Measurements from ENCODE around the gene TMEM271.

The TMEM271 gene

DNA sequence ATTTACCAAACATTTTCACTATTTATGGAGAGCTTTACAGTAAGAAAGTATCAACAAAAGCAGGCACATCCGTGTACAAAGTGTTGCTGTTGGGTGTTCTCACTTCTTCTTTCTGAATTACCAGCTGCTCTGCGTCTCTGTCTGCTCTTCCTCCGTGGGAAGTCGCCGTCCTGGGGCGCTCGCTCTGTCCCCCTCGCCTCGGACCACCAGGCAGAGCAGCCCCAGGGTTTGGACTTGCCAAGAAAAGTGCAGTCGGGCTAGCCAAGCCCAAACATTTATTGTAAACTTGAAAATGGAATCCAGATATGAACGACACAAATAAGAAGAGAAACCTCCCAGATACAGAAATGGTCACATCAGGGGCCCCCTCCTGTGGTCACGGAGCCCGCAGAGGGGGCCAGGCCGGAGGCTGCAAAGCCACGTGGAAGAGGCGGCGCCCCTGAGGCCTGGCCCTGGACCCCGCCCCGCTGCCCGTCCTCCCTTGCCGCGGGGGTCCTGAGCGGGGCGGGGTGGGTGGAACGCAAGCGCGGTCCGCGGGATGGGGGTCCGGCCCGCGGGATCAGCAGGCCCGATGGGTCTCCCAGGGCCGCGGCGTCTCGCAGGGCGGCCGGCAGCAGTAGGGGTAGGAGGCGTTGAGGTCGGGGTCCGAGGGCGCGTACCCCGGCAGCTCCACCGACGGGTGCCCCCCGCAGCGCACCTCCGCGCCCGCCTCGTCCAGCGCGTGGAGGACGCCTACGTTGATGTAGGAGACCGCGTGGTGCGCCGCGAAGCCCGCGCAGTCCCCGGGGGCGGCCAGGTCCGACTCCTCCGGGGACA is 1.5 kb downstream of the TMEM271 start:
- ChIA-PET POLR2A (no interaction called here), CTCF (no interaction called here)
- no peak for DNase-seq (ENCODE audit: extremely low spot score)
- TF ChIP-seq FOXK2 (IDR thresholded peaks at IDR 0.05) (no peak), ZNF384 (IDR thresholded peaks at IDR 0.05) (no peak), TARDBP (IDR thresholded peaks at IDR 0.05) (no peak), FOXA1 (IDR thresholded peaks at IDR 0.05) (no peak), LEF1 (IDR thresholded peaks at IDR 0.05; ENCODE audit: borderline replicate concordance) (no peak), SP1 (IDR thresholded peaks at IDR 0.05) (no peak), ELF4 (IDR thresholded peaks at IDR 0.05) (no peak), HDGF (IDR thresholded peaks at IDR 0.05; ENCODE audit: borderline replicate concordance) (no peak), ARNT (IDR thresholded peaks at IDR 0.05) (no peak), L3MBTL2 (conservative IDR thresholded peaks at IDR 0.05) (no peak), FOXM1 (IDR thresholded peaks at IDR 0.05; ENCODE audit: borderline replicate concordance) (no peak), CTBP1 (IDR thresholded peaks at IDR 0.05; ENCODE audit: borderline replicate concordance) (no peak), SUZ12 (IDR thresholded peaks at IDR 0.05) (no peak), BHLHE40 (IDR thresholded peaks at IDR 0.05; ENCODE audit: borderline replicate concordance) (no peak), NFRKB (IDR thresholded peaks at IDR 0.05) (no peak)
- TF ChIP-seq, protein P1, sequence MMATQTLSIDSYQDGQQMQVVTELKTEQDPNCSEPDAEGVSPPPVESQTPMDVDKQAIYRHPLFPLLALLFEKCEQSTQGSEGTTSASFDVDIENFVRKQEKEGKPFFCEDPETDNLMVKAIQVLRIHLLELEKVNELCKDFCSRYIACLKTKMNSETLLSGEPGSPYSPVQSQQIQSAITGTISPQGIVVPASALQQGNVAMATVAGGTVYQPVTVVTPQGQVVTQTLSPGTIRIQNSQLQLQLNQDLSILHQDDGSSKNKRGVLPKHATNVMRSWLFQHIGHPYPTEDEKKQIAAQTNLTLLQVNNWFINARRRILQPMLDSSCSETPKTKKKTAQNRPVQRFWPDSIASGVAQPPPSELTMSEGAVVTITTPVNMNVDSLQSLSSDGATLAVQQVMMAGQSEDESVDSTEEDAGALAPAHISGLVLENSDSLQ (IDR thresholded peaks at IDR 0.05), result no peak

- ChIA-PET CTCF (no interaction called here), POLR2A (no interaction called here)
- DNase-seq (ENCODE audit: extremely low spot score), result no peak
- TF ChIP-seq SP1 (IDR thresholded peaks at IDR 0.05), result no peak
- no peak for TF ChIP-seq L3MBTL2 (conservative IDR thresholded peaks at IDR 0.05)
- no peak for TF ChIP-seq HDGF (IDR thresholded peaks at IDR 0.05; ENCODE audit: borderline replicate concordance)
- no peak for TF ChIP-seq FOXK2 (IDR thresholded peaks at IDR 0.05)
- no peak for TF ChIP-seq NFRKB (IDR thresholded peaks at IDR 0.05)
- TF ChIP-seq TARDBP (IDR thresholded peaks at IDR 0.05), result no peak
- TF ChIP-seq LEF1 (IDR thresholded peaks at IDR 0.05; ENCODE audit: borderline replicate concordance), result no peak
- no peak for TF ChIP-seq SUZ12 (IDR thresholded peaks at IDR 0.05)
- TF ChIP-seq CTBP1 (IDR thresholded peaks at IDR 0.05; ENCODE audit: borderline replicate concordance), result no peak
- TF ChIP-seq, protein P1 (IDR thresholded peaks at IDR 0.05), result no peak
- no peak for TF ChIP-seq FOXM1 (IDR thresholded peaks at IDR 0.05; ENCODE audit: borderline replicate concordance)
- no peak for TF ChIP-seq FOXA1 (IDR thresholded peaks at IDR 0.05)
- TF ChIP-seq BHLHE40 (IDR thresholded peaks at IDR 0.05; ENCODE audit: borderline replicate concordance), result no peak
Observed at GRCh38 chr4:573122-573892, 2.8 kb downstream of the TMEM271 start.

DNA sequence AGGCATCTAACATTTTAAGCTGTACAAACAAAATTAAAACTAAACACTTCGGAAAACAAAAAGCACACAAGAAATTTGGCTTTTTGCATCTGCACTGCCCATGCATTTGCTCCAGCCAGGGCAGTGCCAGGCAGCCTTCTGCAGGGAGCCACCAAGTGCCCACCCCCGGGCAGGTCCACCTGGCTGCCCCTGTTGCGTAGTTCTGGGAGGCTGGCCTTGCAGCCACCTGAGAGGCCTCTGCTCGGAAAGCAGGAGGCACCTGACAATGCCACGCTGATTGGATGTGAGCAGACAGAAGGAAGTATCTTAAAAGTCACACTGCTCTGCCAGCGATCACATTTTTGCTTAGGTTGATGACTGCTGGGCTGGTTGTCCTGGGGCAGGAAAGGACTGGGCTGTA is 3.5 kb downstream of the TMEM271 start:
- no peak for DNase-seq (ENCODE audit: extremely low spot score)
- no peak for TF ChIP-seq CTBP1 (IDR thresholded peaks at IDR 0.05; ENCODE audit: borderline replicate concordance)
- no peak for TF ChIP-seq SP1 (IDR thresholded peaks at IDR 0.05)
- TF ChIP-seq, protein P1 (IDR thresholded peaks at IDR 0.05), result no peak
- no peak for TF ChIP-seq NFRKB (IDR thresholded peaks at IDR 0.05)
- no peak for TF ChIP-seq HDGF (IDR thresholded peaks at IDR 0.05; ENCODE audit: borderline replicate concordance)
- ChIA-PET POLR2A (no interaction called here), CTCF (no interaction called here)

GRCh38 chr4:571838-572572 is 4.1 kb downstream of the TMEM271 start:
- TF ChIP-seq LEF1 (IDR thresholded peaks at IDR 0.05; ENCODE audit: borderline replicate concordance), result no peak
- TF ChIP-seq L3MBTL2 (conservative IDR thresholded peaks at IDR 0.05), result no peak
- no peak for TF ChIP-seq CTBP1 (IDR thresholded peaks at IDR 0.05; ENCODE audit: borderline replicate concordance)
- no peak for TF ChIP-seq FOXK2 (IDR thresholded peaks at IDR 0.05)
- no peak for TF ChIP-seq TARDBP (IDR thresholded peaks at IDR 0.05)
- no peak for TF ChIP-seq BHLHE40 (IDR thresholded peaks at IDR 0.05; ENCODE audit: borderline replicate concordance)
- TF ChIP-seq, protein P1 (IDR thresholded peaks at IDR 0.05), result no peak
- no peak for TF ChIP-seq SP1 (IDR thresholded peaks at IDR 0.05)
- TF ChIP-seq ARNT (IDR thresholded peaks at IDR 0.05), result no peak
- TF ChIP-seq HDGF (IDR thresholded peaks at IDR 0.05; ENCODE audit: borderline replicate concordance), result no peak
- TF ChIP-seq NFRKB (IDR thresholded peaks at IDR 0.05), result no peak
- TF ChIP-seq FOXM1 (IDR thresholded peaks at IDR 0.05; ENCODE audit: borderline replicate concordance), result no peak
- TF ChIP-seq SUZ12 (IDR thresholded peaks at IDR 0.05), result no peak
- no peak for TF ChIP-seq ZNF384 (IDR thresholded peaks at IDR 0.05)
- TF ChIP-seq FOXA1 (IDR thresholded peaks at IDR 0.05), result no peak
- TF ChIP-seq ELF4 (IDR thresholded peaks at IDR 0.05), result no peak
- CTCF ChIA-PET, result no interaction called here
- POLR2A ChIA-PET, result no interaction called here
- DNase-seq (ENCODE audit: extremely low spot score), result no peak
